Fibroblast of the aortic adventitia (primary cell): ENCODE measurements around the gene TFAP2B. TPM values are rescaled to one million over a fixed set of nuclear protein-coding genes. Genes with fewer than 3 reads are reported as not detected.

Source experiments
- DNase-seq: peaks from one replicate; pipeline ENCODE4 v3.0.0-alpha.2; 2010; ENCODE audit warnings: low read depth
- H3K4me3 ChIP-seq: 2 replicates; pipeline ENCODE4 v1.5.1; 2011; ENCODE audit warnings: low read depth, mild to moderate bottlenecking, control low read depth, low read length, moderate library complexity
- total RNA-seq: library from RNA; depleted of rRNA; stranded (reverse); fragments of >200 nt; gene quantifications from 2 replicates; pipeline ENCODE4 v1.2.3, GENCODE V29; 2012; ENCODE audit warnings: low replicate concordance
- TF ChIP-seq, protein P1 (sequence below): IDR thresholded peaks from 2 replicates; pipeline ENCODE4 v1.5.1; 2011; ENCODE audit warnings: mild to moderate bottlenecking, low read length, control low read depth, inconsistent platforms; ENCODE audit not compliant: insufficient read depth

The TFAP2B gene
- total RNA-seq, 1 donor, result under 0.01 TPM

DNA sequence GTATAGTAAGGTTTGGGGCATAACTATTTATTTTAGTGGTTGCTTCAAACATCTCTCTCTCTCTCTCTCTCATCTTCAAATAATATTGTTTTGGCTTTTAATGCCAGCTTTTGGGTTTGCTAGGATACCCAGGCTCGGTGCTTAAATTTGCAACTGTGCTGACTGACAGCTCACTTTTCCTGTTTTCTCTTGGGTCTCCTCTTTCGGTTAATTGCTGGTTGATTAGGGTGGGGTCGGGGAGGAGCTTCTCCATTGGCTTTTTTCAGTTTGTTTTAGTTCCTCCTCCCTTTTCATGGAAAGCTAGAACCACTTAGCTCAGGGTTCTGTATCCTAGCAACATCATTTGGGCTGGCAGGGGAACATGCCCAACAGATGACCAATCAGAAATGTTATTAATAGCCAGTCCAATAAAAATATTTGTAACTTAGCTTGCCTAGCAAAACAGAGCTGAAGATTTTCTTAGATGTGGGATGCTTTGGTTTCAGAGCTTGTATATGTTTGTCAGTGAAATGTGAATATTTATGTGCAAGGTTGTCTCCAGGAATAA lies 11.3 kb downstream of the TFAP2B start:
- no peak overlapping the region for H3K4me3 ChIP-seq
- TF ChIP-seq, protein P1, sequence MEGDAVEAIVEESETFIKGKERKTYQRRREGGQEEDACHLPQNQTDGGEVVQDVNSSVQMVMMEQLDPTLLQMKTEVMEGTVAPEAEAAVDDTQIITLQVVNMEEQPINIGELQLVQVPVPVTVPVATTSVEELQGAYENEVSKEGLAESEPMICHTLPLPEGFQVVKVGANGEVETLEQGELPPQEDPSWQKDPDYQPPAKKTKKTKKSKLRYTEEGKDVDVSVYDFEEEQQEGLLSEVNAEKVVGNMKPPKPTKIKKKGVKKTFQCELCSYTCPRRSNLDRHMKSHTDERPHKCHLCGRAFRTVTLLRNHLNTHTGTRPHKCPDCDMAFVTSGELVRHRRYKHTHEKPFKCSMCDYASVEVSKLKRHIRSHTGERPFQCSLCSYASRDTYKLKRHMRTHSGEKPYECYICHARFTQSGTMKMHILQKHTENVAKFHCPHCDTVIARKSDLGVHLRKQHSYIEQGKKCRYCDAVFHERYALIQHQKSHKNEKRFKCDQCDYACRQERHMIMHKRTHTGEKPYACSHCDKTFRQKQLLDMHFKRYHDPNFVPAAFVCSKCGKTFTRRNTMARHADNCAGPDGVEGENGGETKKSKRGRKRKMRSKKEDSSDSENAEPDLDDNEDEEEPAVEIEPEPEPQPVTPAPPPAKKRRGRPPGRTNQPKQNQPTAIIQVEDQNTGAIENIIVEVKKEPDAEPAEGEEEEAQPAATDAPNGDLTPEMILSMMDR, result no peak

DNA sequence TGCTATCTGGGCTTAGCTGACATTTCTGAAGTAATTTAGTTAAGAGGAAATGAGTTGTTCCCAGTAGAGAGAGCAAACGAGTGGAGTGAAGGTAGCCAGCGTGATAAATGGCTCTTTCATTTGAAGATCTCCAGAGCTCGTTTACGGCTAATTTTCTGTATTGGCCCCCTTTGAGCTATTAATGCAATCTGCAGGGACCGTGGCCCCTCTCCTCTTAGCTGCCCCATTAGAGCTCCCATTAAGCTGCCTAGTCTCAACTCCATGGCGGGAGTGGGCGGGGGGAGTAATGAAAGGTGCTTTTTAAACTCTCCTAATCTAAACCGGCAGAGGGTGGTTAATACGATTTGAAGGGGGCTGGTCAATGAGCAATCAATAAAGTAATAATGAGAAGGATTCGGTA lies 12.5 kb downstream of the TFAP2B start:
- TF ChIP-seq, protein P1, result no peak
- no peak overlapping the region for H3K4me3 ChIP-seq
- DNase-seq, result no peak

More for the DNA sequence above, 11.3 kb downstream of the TFAP2B start:
- no peak for DNase-seq

DNA sequence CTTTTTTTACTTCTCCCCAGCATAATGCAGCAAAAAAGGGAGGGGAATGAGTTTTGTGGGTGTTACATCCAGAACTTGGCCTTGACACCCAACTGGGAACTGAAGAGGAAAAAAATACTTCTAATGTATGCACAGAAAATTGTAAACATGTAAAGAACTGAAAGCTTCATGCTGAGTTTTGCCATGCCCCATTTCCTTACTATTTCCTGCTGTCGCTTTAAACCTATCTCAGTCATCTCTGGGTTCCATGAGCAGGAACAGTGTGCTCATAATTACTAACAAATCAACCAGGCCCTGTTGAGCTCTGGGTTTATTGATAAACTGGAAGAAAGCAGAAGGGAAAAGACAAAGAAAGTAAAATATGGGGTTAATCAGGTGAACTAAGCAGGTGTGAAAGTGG lies 14.2 kb downstream of the TFAP2B start:
- no peak for DNase-seq
- no peak overlapping the region for H3K4me3 ChIP-seq
- TF ChIP-seq, protein P1, result no peak

DNA sequence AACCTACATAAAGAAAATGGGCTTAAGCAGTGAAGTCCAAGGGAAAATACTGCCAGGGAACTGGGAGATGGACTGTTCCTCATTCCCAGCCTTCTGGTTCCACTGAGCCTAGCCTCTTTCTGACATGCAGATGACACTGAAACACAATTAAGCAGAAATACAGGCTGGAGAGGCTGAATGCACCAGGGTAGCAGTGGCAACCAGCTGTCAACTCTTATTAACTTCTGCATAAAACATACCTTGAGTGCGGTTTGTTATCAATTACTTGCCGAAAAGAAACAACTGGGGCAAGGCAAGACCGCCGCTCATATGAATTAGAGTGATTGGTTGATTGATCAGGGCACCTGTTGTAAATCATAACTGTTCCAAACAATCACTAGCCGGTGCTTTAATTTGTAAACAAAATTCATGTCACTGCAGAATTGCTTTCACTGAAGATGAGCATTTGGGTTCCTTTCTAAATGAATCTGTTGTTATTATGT lies 16.3 kb downstream of the TFAP2B start:
- H3K4me3 ChIP-seq, result no peak overlapping the region
- TF ChIP-seq, protein P1, result no peak
- no peak for DNase-seq

DNA sequence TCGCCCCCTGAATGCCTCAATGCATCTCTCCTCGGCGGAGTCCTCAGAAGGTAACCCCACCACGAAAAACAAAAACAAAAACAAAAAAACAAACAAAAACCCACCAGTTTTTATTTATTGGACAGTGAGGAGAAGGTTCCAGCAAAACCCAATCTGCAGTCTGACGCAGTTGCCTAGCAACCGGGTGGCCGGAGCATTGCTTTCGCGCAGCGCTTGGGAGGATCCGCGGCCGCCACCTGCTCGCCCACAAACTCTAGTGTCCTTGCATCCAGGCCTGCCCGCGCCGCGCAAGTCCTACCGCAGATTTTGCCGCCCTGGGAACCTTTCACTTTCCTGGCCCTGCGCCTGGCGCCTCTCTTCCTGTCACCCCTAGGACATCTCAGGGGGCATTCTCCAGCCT lies 17.6 kb downstream of the TFAP2B start:
- no peak overlapping the region for H3K4me3 ChIP-seq
- TF ChIP-seq, protein P1, result no peak
- no peak for DNase-seq

DNA sequence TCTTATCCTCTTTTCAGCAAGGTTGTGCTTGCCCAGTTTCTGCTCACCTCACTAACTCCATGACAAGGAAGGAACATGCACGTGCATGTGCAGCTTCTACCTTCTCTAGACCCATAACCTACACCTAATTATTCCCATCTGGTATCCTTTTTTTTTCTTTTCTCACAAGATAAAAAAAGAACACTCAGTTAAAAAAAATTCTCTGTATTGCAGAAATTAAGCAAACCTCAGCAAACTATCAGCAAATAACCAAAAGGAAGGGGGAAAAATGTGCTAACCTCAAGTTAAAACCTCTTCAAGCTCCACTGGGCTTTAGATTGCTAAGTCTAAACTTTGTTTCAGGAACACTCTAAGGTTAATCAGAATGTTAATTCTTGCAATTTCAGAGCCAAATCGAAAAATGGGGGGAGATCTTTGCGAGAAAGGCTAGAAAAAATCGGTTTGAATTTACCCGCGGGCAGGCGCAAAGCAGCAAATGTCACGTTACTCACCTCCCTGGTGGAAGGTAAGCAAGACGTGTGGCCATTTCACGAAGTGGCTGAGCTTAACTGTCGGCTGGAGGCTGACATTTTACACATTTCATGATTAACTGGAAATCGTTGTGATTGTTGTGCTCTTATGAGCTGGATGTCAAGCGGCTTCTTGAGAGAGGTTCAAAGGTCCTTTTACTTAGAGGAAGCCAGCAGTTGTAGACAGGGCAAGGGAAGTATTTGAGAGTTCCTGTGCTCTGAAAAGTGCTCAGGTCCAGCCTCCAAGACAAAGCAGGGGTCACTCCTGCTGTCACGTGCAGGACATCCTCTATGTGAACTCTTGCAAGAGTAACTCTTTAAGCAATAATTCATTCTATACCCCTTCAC lies 19.1 kb downstream of the TFAP2B start:
- H3K4me3 ChIP-seq, result no peak overlapping the region
- DNase-seq, result no peak
- TF ChIP-seq, protein P1, result no peak
